ENCODE results near the gene WDR88.

Gene WDR88

GRCh38 chr19:33132021-33132420 lies at the start of gene WDR88:
Gene WDR88, plus strand, starts transcription at chr19:33132114. Its CDS starts 56 bp downstream, at chr19:33132170.
- no peak for DNase-seq (ENCODE audit: extremely low read depth, low read depth)
- no peak for TF ChIP-seq CTCF (IDR thresholded peaks at IDR 0.05; ENCODE audit: low read depth, low read length)

GRCh38 chr19:33085570-33086128 lies 46.3 kb upstream of the WDR88 start:
- DNase-seq (ENCODE audit: extremely low read depth, low read depth), result no peak
- no peak for TF ChIP-seq CTCF (IDR thresholded peaks at IDR 0.05; ENCODE audit: low read depth, low read length)

- no peak for TF ChIP-seq CTCF (IDR thresholded peaks at IDR 0.05; ENCODE audit: low read depth, low read length)
- no peak for DNase-seq (ENCODE audit: extremely low read depth, low read depth)
These were observed 45.0 kb upstream of the WDR88 start for GRCh38 chr19:33086955-33087354.

GRCh38 chr19:33089010-33089409 lies 42.9 kb upstream of the WDR88 start:
- no peak for DNase-seq (ENCODE audit: extremely low read depth, low read depth)
- TF ChIP-seq CTCF (IDR thresholded peaks at IDR 0.05; ENCODE audit: low read depth, low read length), result no peak

- DNase-seq (ENCODE audit: extremely low read depth, low read depth), result no peak
- no peak for TF ChIP-seq CTCF (IDR thresholded peaks at IDR 0.05; ENCODE audit: low read depth, low read length)
These were observed 41.7 kb upstream of the WDR88 start for GRCh38 chr19:33090179-33090578.

- no peak for DNase-seq (ENCODE audit: extremely low read depth, low read depth)
- no peak for TF ChIP-seq CTCF (IDR thresholded peaks at IDR 0.05; ENCODE audit: low read depth, low read length)
These were observed 38.3 kb upstream of the WDR88 start for GRCh38 chr19:33093420-33094210.

- no peak for DNase-seq (ENCODE audit: extremely low read depth, low read depth)
- TF ChIP-seq CTCF (IDR thresholded peaks at IDR 0.05; ENCODE audit: low read depth, low read length), result no peak
These were observed 37.4 kb upstream of the WDR88 start for GRCh38 chr19:33094436-33095067.
